ENCODE measurements around the gene PRDM11. TPM values are rescaled to one million over a fixed set of nuclear protein-coding genes. Genes with fewer than 3 reads are reported as not detected.

Gene PRDM11
- total and polyA plus RNA-seq, 4 donors: 3.7 to 35.1 (median 14.1) TPM

GRCh38 chr11:45225961-45226871 is 79.8 kb downstream of the PRDM11 start:
- H3K27me3 ChIP-seq (ENCODE audit: control insufficient read depth in 3 of 3, insufficient read depth in 3 of 3, low read length in 2 of 3): no peaks in the 10 kb centered on the region
- 96 to 97% methylated on average over 39 of the region's 39 CpGs for WGBS, 2 donors
- H3K4me3 ChIP-seq: no peak overlapping the region
- peaks cover 7 to 45% (median 37%) of the 10 kb centered on the region in 4 donors for H3K36me3 ChIP-seq (ENCODE audit: control insufficient read depth in 4 of 4, insufficient read depth in 4 of 4, low read length in 4 of 4)
- peaks cover 0 to 3% (median 0%) of the 10 kb centered on the region in 4 donors for H3K9me3 ChIP-seq (ENCODE audit: control insufficient read depth in 4 of 4, insufficient read depth in 3 of 4, low read length in 3 of 4)
- TF ChIP-seq CTCF (IDR thresholded peaks at IDR 0.05; ENCODE audit: control extremely low read depth, extremely low read depth): no peak
- no peak for ATAC-seq (ENCODE audit: insufficient read depth, low FRiP score)
- H3K27ac ChIP-seq (ENCODE audit: low read depth in 1 of 2, low read length in 1 of 2): no peak overlapping the region
- no peak overlapping the region for H3K9ac ChIP-seq (ENCODE audit: insufficient read depth in 1 of 2, low read length in 2 of 2)
- H3K4me1 ChIP-seq (ENCODE audit: control insufficient read depth in 5 of 5, insufficient read depth in 5 of 5, low read length in 5 of 5): no peaks in the 10 kb centered on the region
- DNase-seq: no peak

- Histone ChIP-seq H3K36me3 (ENCODE audit: control insufficient read depth in 4 of 4, insufficient read depth in 4 of 4, low read length in 4 of 4) (peaks cover 7 to 39% (median 34%) of the 10 kb centered on the region in 4 donors), H3K27me3 (ENCODE audit: control insufficient read depth in 3 of 3, insufficient read depth in 3 of 3, low read length in 2 of 3) (no peaks in the 10 kb centered on the region)
- ATAC-seq (ENCODE audit: insufficient read depth, low FRiP score): no peak
These were observed 80.5 kb downstream of the PRDM11 start for GRCh38 chr11:45226901-45227300.

GRCh38 chr11:45227836-45228235 is 81.4 kb downstream of the PRDM11 start:
- DNase-seq (no peak), ATAC-seq (ENCODE audit: insufficient read depth, low FRiP score) (no peak)
- no peak overlapping the region for H3K27ac ChIP-seq (ENCODE audit: low read depth in 1 of 2, low read length in 1 of 2)
- peaks cover 0 to 3% (median 0%) of the 10 kb centered on the region in 4 donors for H3K9me3 ChIP-seq (ENCODE audit: control insufficient read depth in 4 of 4, insufficient read depth in 3 of 4, low read length in 3 of 4)
- 97% methylated on average over 19 of the region's 19 CpGs for WGBS, 2 donors
- H3K4me3 ChIP-seq: no peak overlapping the region
- TF ChIP-seq CTCF (IDR thresholded peaks at IDR 0.05; ENCODE audit: control extremely low read depth, extremely low read depth): no peak
- no peaks in the 10 kb centered on the region for H3K4me1 ChIP-seq (ENCODE audit: control insufficient read depth in 5 of 5, insufficient read depth in 5 of 5, low read length in 5 of 5)
- H3K9ac ChIP-seq (ENCODE audit: insufficient read depth in 1 of 2, low read length in 2 of 2): no peak overlapping the region
- H3K27me3 ChIP-seq (ENCODE audit: control insufficient read depth in 3 of 3, insufficient read depth in 3 of 3, low read length in 2 of 3): no peaks in the 10 kb centered on the region
- peaks cover 7 to 34% (median 31%) of the 10 kb centered on the region in 4 donors for H3K36me3 ChIP-seq (ENCODE audit: control insufficient read depth in 4 of 4, insufficient read depth in 4 of 4, low read length in 4 of 4)

More at GRCh38 chr11:45226901-45227300, 80.5 kb downstream of the PRDM11 start:
- TF ChIP-seq CTCF (IDR thresholded peaks at IDR 0.05; ENCODE audit: control extremely low read depth, extremely low read depth): no peak
- Histone ChIP-seq H3K4me1 (ENCODE audit: control insufficient read depth in 5 of 5, insufficient read depth in 5 of 5, low read length in 5 of 5) (no peaks in the 10 kb centered on the region), H3K9me3 (ENCODE audit: control insufficient read depth in 4 of 4, insufficient read depth in 3 of 4, low read length in 3 of 4) (peaks cover 0 to 3% (median 0%) of the 10 kb centered on the region in 4 donors), H3K4me3 (no peak overlapping the region), H3K9ac (ENCODE audit: insufficient read depth in 1 of 2, low read length in 2 of 2) (no peak overlapping the region), H3K27ac (ENCODE audit: low read depth in 1 of 2, low read length in 1 of 2) (no peak overlapping the region)
- DNase-seq: no peak
- WGBS, 2 donors: 95 to 97% methylated on average over 20 to 21 of the region's 21 CpGs
